CD8-positive, alpha-beta memory T cell (primary cell): ENCODE results near the gene RCSD1. TPM values are rescaled to one million over a fixed set of nuclear protein-coding genes. Genes with fewer than 3 reads are reported as not detected.
A peak's percentile ranks its signal among the peaks of the same experiment; 100 is the strongest.

Experiments
- CTCF ChIA-PET: fragments of 350-600 bp; sonication (Branson Sonifier 250); formaldehyde crosslinking; loops from one replicate; lab custom pipeline; 2021; ENCODE audit warnings: antibody characterized with exemption; lab: Charles Lee
- POLR2A ChIA-PET: fragments of 350-600 bp; sonication (Branson Sonifier 250); formaldehyde crosslinking; loops from one replicate; lab custom pipeline; 2021; ENCODE audit warnings: antibody characterized with exemption; lab: Charles Lee
- DNase-seq, 5 donors: peaks; one replicate each; pipeline versions ENCODE4 v3.0.0 to v3.0.0-alpha.2; 2020 to 2022; ENCODE audit warnings: mixed read lengths in 1 of 5
- H3K27ac ChIP-seq: one replicate; pipeline ENCODE4 v1.7.0; 2013; ENCODE audit warnings: low read depth, mild to moderate bottlenecking, low read length, moderate library complexity
- H3K27me3 ChIP-seq: 2 replicates; pipeline ENCODE4 v1.7.0; 2013; ENCODE audit warnings: low read length, mild to moderate bottlenecking; ENCODE audit not compliant: insufficient read depth, poor library complexity, severe bottlenecking
- H3K36me3 ChIP-seq: 2 replicates; pipeline ENCODE4 v1.7.0; 2013; ENCODE audit warnings: mild to moderate bottlenecking, low read length, moderate library complexity; ENCODE audit not compliant: insufficient read depth
- H3K4me1 ChIP-seq: 2 replicates; pipeline ENCODE4 v1.7.0; 2013; ENCODE audit warnings: mild to moderate bottlenecking, low read length, moderate library complexity; ENCODE audit not compliant: insufficient read depth
- H3K4me3 ChIP-seq: 2 replicates; pipeline ENCODE4 v1.7.0; 2013; ENCODE audit warnings: mild to moderate bottlenecking, low read length
- H3K9me3 ChIP-seq: 2 replicates; pipeline ENCODE4 v1.7.0; 2013; ENCODE audit warnings: mild to moderate bottlenecking, low read length
- H3K27ac Mint-ChIP-seq, 8 donors: one replicate each; pipeline ENCODE4 v1.8.0; 2020 to 2021; ENCODE audit warnings: mixed read lengths in 8 of 8, mild to moderate bottlenecking in 6 of 8, inconsistent platforms in 3 of 8, moderate library complexity in 3 of 8
- H3K27me3 Mint-ChIP-seq, 2 donors: one replicate each; pipeline ENCODE4 v1.8.0; 2020 to 2021; ENCODE audit warnings: mixed read lengths in 2 of 2, mild to moderate bottlenecking in 1 of 2, moderate library complexity in 1 of 2
- H3K36me3 Mint-ChIP-seq, 3 donors: one replicate each; pipeline ENCODE4 v1.8.0; 2020 to 2021; ENCODE audit warnings: mixed read lengths in 3 of 3, inconsistent platforms in 1 of 3, mild to moderate bottlenecking in 1 of 3
- H3K4me1 Mint-ChIP-seq, 3 donors: one replicate each; pipeline ENCODE4 v1.8.0; 2020 to 2021; ENCODE audit warnings: mixed read lengths in 3 of 3, inconsistent platforms in 1 of 3, mild to moderate bottlenecking in 1 of 3
- H3K4me3 Mint-ChIP-seq, 7 donors: one replicate each; pipeline ENCODE4 v1.8.0; 2020 to 2021; ENCODE audit warnings: mixed read lengths in 7 of 7, mild to moderate bottlenecking in 6 of 7, moderate library complexity in 4 of 7, inconsistent platforms in 2 of 7
- H3K9me3 Mint-ChIP-seq, 5 donors: one replicate each; pipeline ENCODE4 v1.8.0; 2020 to 2022; ENCODE audit warnings: mixed read lengths in 5 of 5, mild to moderate bottlenecking in 3 of 5, moderate library complexity in 2 of 5, inconsistent platforms in 1 of 5
- polyA plus RNA-seq: library from polyadenylated mRNA; unstranded; fragments of 300-500 nt; fragmentation: Illumina TruSeq; gene quantifications from one replicate; pipeline ENCODE4 v1.2.3, GENCODE V29; 2021
- total RNA-seq, 2 experiments: library from RNA; stranded (reverse); gene quantifications; one replicate each; pipeline ENCODE4 v1.2.3, GENCODE V29; 2021

RCSD1 gene
- total and polyA plus RNA-seq, 3 experiments from 2014 or later, result 45.9 to 171 (median 47.9) TPM

DNA sequence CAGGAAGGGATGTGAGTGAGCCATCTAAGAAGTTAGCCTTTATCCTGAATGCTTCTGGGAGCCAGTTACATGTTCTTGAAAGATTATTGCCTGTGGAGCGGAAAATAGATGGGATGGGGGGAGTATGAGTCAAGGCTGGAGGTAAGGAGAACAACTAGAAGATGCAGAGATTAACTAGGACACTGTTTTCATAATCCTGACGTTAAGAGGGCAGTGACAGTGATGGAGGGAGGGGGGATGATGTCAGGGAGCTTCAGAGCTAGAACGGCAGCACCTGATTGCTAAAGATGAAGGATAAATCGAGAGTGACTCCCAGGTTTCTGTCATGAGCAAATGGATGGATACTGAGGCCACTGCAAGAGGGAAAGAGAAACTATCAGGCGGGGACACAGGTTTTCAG is 10.0 kb upstream of the RCSD1 start:
- Mint-ChIP-seq H3K27me3 (no peaks in the 10 kb centered on the region), H3K4me3 (no peak overlapping the region), H3K9me3 (peaks cover 0 to 2% (median 0%) of the 10 kb centered on the region in 5 donors), H3K27ac (peak overlapping the region in 2 of 8 donors; percentile 51 to 77), H3K4me1 (peaks cover 47 to 80% (median 65%) of the 10 kb centered on the region in 3 donors), H3K36me3 (peaks cover 0 to 2% (median 2%) of the 10 kb centered on the region in 3 donors)
- Histone ChIP-seq H3K27ac (no peak overlapping the region), H3K9me3 (no peaks in the 10 kb centered on the region), H3K36me3 (no peaks in the 10 kb centered on the region), H3K4me3 (no peak overlapping the region), H3K27me3 (no peaks in the 10 kb centered on the region), H3K4me1 (peaks cover 38% of the 10 kb centered on the region)
- CTCF ChIA-PET, result interaction anchor here (1.3 to 1.5 kb wide), 3 partner anchors 15 to 17 kb away, joined by 3 to 4 read pairs (median 3); no protein-coding TSS in a partner anchor
- POLR2A ChIA-PET, result no interaction called here
- DNase-seq, result no peak

GRCh38 chr1:167621780-167622313 is 8.2 kb upstream of the RCSD1 start:
- Mint-ChIP-seq H3K4me3 (peak overlapping the region in 1 of 7 donors; percentile 7), H3K27ac (peak overlapping the region in 4 of 8 donors; percentile 25 to 66 (median 43)), H3K9me3 (peaks cover 0 to 8% (median 2%) of the 10 kb centered on the region in 5 donors), H3K36me3 (peaks cover 0 to 13% (median 0%) of the 10 kb centered on the region in 3 donors), H3K4me1 (peaks cover 53 to 82% (median 77%) of the 10 kb centered on the region in 3 donors), H3K27me3 (no peaks in the 10 kb centered on the region)
- Histone ChIP-seq H3K4me3 (no peak overlapping the region), H3K4me1 (peaks cover 33% of the 10 kb centered on the region), H3K27ac (no peak overlapping the region), H3K36me3 (no peaks in the 10 kb centered on the region), H3K9me3 (no peaks in the 10 kb centered on the region), H3K27me3 (no peaks in the 10 kb centered on the region)
- DNase-seq, result no peak
- ChIA-PET POLR2A (no interaction called here), CTCF (interaction anchor here (1.3 kb wide), 1 partner anchor 66 kb away, joined by 5 read pairs; no protein-coding TSS in a partner anchor)

DNA sequence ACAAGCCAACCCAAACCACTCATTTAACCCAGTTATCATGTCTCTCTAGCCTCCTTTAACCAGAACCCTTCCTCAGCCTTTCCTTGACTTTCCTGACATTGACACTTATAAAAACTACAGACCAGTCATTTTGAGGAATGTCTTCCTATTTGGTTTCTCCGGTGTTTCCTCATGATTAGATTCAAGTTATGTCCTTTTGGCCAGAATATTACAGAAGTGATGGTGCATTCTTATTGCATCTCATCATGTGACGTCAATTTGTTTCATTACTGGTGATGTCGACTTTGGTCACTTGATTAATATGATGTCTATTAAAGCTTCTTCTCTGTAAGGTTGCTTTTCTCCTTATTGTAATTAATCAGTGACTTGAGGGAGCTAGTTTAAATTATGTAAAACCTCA is 6.1 kb upstream of the RCSD1 start:
- no peak overlapping the region for H3K27ac ChIP-seq
- H3K27me3 ChIP-seq, result no peaks in the 10 kb centered on the region
- peaks cover 34% of the 10 kb centered on the region for H3K4me1 ChIP-seq
- H3K4me3 ChIP-seq, result no peak overlapping the region
- H3K36me3 Mint-ChIP-seq, result peaks cover 0 to 13% (median 0%) of the 10 kb centered on the region in 3 donors
- H3K27me3 Mint-ChIP-seq, result no peaks in the 10 kb centered on the region
- H3K36me3 ChIP-seq, result no peaks in the 10 kb centered on the region
- no peak for DNase-seq
- peaks cover 0 to 8% (median 2%) of the 10 kb centered on the region in 5 donors for H3K9me3 Mint-ChIP-seq
- no peaks in the 10 kb centered on the region for H3K9me3 ChIP-seq
- ChIA-PET POLR2A (interaction anchor here (1.3 kb wide), 1 partner anchor 14 kb away, joined by 5 read pairs; no protein-coding TSS in a partner anchor), CTCF (interaction anchor here (2.1 kb wide), 1 partner anchor 23 kb away, joined by 8 read pairs; no protein-coding TSS in a partner anchor)
- no peak overlapping the region for H3K4me3 Mint-ChIP-seq
- peak overlapping the region in 3 of 8 donors; percentile 0 to 19 (median 4) for H3K27ac Mint-ChIP-seq
- H3K4me1 Mint-ChIP-seq, result peaks cover 50 to 79% (median 74%) of the 10 kb centered on the region in 3 donors

DNA sequence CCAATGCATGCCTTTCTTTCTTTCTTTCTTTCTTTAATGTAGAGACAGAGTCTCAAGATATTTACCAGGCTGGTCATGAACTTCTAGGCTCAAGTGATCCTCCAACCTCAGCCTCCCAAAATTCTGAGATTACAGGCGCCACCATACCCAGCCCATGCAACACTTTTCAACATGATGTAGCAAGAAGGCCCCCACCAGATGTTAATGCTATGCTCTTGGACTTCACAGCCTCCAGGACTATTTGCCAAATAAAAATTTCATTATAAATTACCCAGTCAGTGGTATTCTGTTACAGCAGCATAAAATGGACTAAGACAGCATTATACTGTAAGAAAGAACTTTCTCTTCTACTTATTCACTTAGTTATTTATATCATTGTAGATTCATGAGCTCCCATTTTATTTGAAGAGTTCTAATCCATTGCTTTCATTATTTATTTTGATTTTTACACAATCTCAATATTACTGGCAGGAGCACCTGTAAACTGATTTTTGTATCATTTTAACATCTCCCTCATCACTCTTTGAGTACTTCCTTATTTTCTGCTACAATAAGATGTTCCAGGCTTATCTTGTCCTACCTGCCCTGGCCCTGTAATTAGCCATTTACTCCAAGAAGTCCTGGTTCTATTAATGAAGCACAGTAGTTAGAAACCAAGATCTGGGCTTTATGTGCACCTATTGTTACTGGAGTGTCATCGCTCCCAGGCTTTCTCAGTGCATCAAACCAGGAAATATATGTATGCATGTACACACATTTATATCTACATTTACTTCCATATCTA is 4.8 kb upstream of the RCSD1 start:
- ChIA-PET CTCF (interaction anchor here (2.1 kb wide), 1 partner anchor 25 kb away, joined by 8 read pairs; no protein-coding TSS in a partner anchor), POLR2A (interaction anchor here (1.3 kb wide), 1 partner anchor 12 kb away, joined by 5 read pairs; no protein-coding TSS in a partner anchor)
- no peaks in the 10 kb centered on the region for H3K27me3 ChIP-seq
- peaks cover 52 to 76% (median 75%) of the 10 kb centered on the region in 3 donors for H3K4me1 Mint-ChIP-seq
- H3K27me3 Mint-ChIP-seq, result no peaks in the 10 kb centered on the region
- H3K36me3 Mint-ChIP-seq, result peaks cover 0 to 13% (median 7%) of the 10 kb centered on the region in 3 donors
- peaks cover 0 to 8% (median 2%) of the 10 kb centered on the region in 5 donors for H3K9me3 Mint-ChIP-seq
- H3K9me3 ChIP-seq, result no peaks in the 10 kb centered on the region
- H3K4me3 ChIP-seq, result no peak overlapping the region
- H3K4me3 Mint-ChIP-seq, result peak overlapping the region in 1 of 7 donors; percentile 6
- no peak for DNase-seq
- H3K4me1 ChIP-seq, result peaks cover 44% of the 10 kb centered on the region
- no peaks in the 10 kb centered on the region for H3K36me3 ChIP-seq
- no peak overlapping the region for H3K27ac ChIP-seq
- H3K27ac Mint-ChIP-seq, result peak overlapping the region in 3 of 8 donors; percentile 25 to 56 (median 37)

- H3K9me3 ChIP-seq, result no peaks in the 10 kb centered on the region
- peak in 1 of 5 donors; percentile 32 for DNase-seq
- Mint-ChIP-seq H3K27me3 (peaks cover 0 to 5% of the 10 kb centered on the region in 2 donors), H3K4me1 (peaks cover 58 to 68% (median 65%) of the 10 kb centered on the region in 3 donors), H3K27ac (peak overlapping the region; percentile 94 to 100 (median 98)), H3K9me3 (peaks cover 0 to 8% (median 2%) of the 10 kb centered on the region in 5 donors), H3K4me3 (peak overlapping the region; percentile 94 to 98 (median 96)), H3K36me3 (peaks cover 2 to 22% (median 13%) of the 10 kb centered on the region in 3 donors)
- peak overlapping the region; percentile 86 for H3K27ac ChIP-seq
- ChIA-PET POLR2A (interaction anchor here (1.0 to 2.7 kb wide), 5 partner anchors 10 to 110 kb away, joined by 4 to 23 read pairs (median 4); no protein-coding TSS in a partner anchor), CTCF (interaction anchor here (1.2 to 11.1 kb wide), 7 partner anchors 10 to 88 kb away, joined by 3 to 63 read pairs (median 14); no protein-coding TSS in a partner anchor)
- peaks cover 47% of the 10 kb centered on the region for H3K4me1 ChIP-seq
- peak overlapping the region; percentile 48 for H3K4me3 ChIP-seq
- no peaks in the 10 kb centered on the region for H3K27me3 ChIP-seq
- no peaks in the 10 kb centered on the region for H3K36me3 ChIP-seq
Observed at GRCh38 chr1:167627615-167627864, 2.5 kb upstream of the RCSD1 start.

DNA sequence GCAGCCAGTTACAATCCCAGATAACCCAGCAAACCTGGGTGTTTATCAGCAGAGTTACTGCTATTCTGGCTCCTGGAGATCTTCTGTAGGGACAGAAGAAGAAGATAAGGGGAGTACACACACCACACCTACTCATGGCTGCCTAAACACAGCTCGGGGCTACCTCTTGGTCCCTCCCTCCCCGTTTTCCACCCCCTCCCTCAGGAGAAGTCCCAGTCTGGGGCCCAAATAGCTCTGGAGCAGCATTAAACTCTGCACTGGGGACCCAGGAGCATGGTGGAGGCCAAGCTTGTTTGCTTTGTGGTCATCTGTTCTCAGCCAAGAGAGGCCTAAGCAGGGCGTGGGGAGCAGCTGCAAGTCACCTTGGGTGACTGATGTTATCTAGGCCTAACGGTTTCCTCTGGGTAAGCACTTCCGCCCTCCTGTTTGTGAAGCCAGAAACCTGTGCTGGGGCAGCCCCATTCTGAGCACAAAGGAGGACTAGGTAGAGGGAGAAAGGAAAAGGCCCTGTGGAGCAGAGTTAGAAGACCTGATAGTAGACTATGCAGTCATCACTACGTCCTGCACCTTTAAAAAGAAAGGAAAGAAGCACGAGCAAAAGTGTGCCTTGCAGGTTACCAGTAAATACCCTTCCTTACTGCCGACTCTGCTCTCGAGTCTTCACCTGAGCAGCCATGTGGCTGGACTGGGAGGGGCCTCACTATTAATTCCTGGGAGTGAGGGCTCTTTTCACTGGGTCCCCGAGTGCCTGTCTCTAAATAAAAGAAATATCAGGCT is 2.0 kb upstream of the RCSD1 start:
- Mint-ChIP-seq H3K4me3 (peak overlapping the region; percentile 94 to 98 (median 96)), H3K4me1 (peaks cover 61 to 68% (median 65%) of the 10 kb centered on the region in 3 donors), H3K9me3 (peaks cover 0 to 8% (median 2%) of the 10 kb centered on the region in 5 donors)

More for the DNA sequence above, 2.0 kb upstream of the RCSD1 start:
- Histone ChIP-seq H3K4me3 (peak overlapping the region; percentile 60), H3K4me1 (peaks cover 53% of the 10 kb centered on the region), H3K36me3 (no peaks in the 10 kb centered on the region), H3K9me3 (no peaks in the 10 kb centered on the region), H3K27ac (peak overlapping the region; percentile 86), H3K27me3 (no peaks in the 10 kb centered on the region)
- ChIA-PET POLR2A (interaction anchor here (0.7 to 2.7 kb wide), 7 partner anchors 11 to 110 kb away, joined by 3 to 23 read pairs (median 4); no protein-coding TSS in a partner anchor), CTCF (interaction anchor here (0.8 to 11.1 kb wide), 8 partner anchors 10 to 87 kb away, joined by 3 to 63 read pairs (median 10); no protein-coding TSS in a partner anchor)
- peaks cover 0 to 5% of the 10 kb centered on the region in 2 donors for H3K27me3 Mint-ChIP-seq
- DNase-seq, result peak; percentile 60 to 85 (median 77)
- peaks cover 4 to 23% (median 13%) of the 10 kb centered on the region in 3 donors for H3K36me3 Mint-ChIP-seq
- peak overlapping the region; percentile 94 to 100 (median 98) for H3K27ac Mint-ChIP-seq
